ENCODE results near the gene CD200R1. TPM values are rescaled to one million over a fixed set of nuclear protein-coding genes. Genes with fewer than 3 reads are reported as not detected.

CD200R1 gene
- total RNA-seq, 1 donor from 2014 or later: 6.7 TPM

Other genes with a start within 250 kb of the CD200R1 start
- not detected in 2 replicates for gene CD200R1L, start 128.2 kb downstream of the CD200R1 start, total RNA-seq
- gene GTPBP8, start 15.9 kb upstream of the CD200R1 start, total RNA-seq: 22.6 and 25.0 TPM in 2 replicates
- gene BOC, start 236.5 kb upstream of the CD200R1 start, total RNA-seq: 2.1 and 3.3 TPM in 2 replicates